IMR-90 (cell line): ENCODE measurements around the gene DAPK1. TPM values are rescaled to one million over a fixed set of nuclear protein-coding genes. Genes with fewer than 3 reads are reported as not detected.

Source experiments
- ATAC-seq: fragments of 200-7000 bp; cut with Tn5 transposase; 2 replicates; pipeline ENCODE4 v1.9.1; 2020; ENCODE audit warnings: low read depth, mild to moderate bottlenecking, moderate library complexity
- BruUV-seq: library from RNA; stranded (reverse); fragments of 400-500 nt; replicated peaks from 2 replicates; lab custom pipeline; 2021; lab: Mats Ljungman, UMichigan
- CTCF ChIA-PET: fragments of 300-600 bp; formaldehyde crosslinking; extraction: SDS; loops from one replicate; lab custom pipeline; 2021; ENCODE audit warnings: antibody characterized with exemption; lab: Yijun Ruan, JAX
- POLR2A ChIA-PET: fragments of 300-600 bp; sonication (Branson Sonifier 250); formaldehyde crosslinking; loops from one replicate; lab custom pipeline; 2022; ENCODE audit warnings: antibody characterized with exemption; ENCODE audit not compliant: unreplicated experiment; lab: Charles Lee
- DNase-seq: peaks from one replicate; pipeline ENCODE4 v3.0.0; 2013
- H2AFZ ChIP-seq: replicated peaks from 2 replicates; pipeline ENCODE3; 2013; ENCODE audit warnings: low read length, mild to moderate bottlenecking; ENCODE audit not compliant: poor library complexity
- H2AK5ac ChIP-seq: 2 replicates; pipeline ENCODE4 v1.6.1; 2013; ENCODE audit warnings: low read depth, low read length, inconsistent platforms
- H2AK9ac ChIP-seq: replicated peaks from 2 replicates; pipeline ENCODE3; 2013; ENCODE audit warnings: mild to moderate bottlenecking, low read depth, low read length, moderate library complexity; ENCODE audit not compliant: poor library complexity
- H2BK120ac ChIP-seq: 2 replicates; pipeline ENCODE4 v1.6.1; 2013; ENCODE audit warnings: low read depth, low read length, inconsistent platforms
- H2BK15ac ChIP-seq: 3 replicates; pipeline ENCODE4 v1.6.1; 2013; ENCODE audit warnings: low read depth, low read length, inconsistent platforms
- H2BK20ac ChIP-seq: 2 replicates; pipeline ENCODE4 v1.6.1; 2013; ENCODE audit warnings: low read depth, mild to moderate bottlenecking, inconsistent platforms, low read length, moderate library complexity
- H2BK5ac ChIP-seq: 2 replicates; pipeline ENCODE4 v1.6.1; 2013; ENCODE audit warnings: mild to moderate bottlenecking, low read depth, low read length, inconsistent platforms; ENCODE audit not compliant: poor library complexity, severe bottlenecking
- H3K14ac ChIP-seq: replicated peaks from 2 replicates; pipeline ENCODE4 v1.6.1; 2013; ENCODE audit warnings: low read depth, low read length, inconsistent platforms
- H3K18ac ChIP-seq: 2 replicates; pipeline ENCODE4 v1.6.1; 2013; ENCODE audit warnings: low read depth, low read length, control low read depth
- H3K23ac ChIP-seq: 2 replicates; pipeline ENCODE4 v1.6.1; 2013; ENCODE audit warnings: low read depth, low read length, inconsistent platforms
- H3K27ac ChIP-seq: 2 replicates; pipeline ENCODE4 v1.5.1; 2013; ENCODE audit warnings: mild to moderate bottlenecking, control low read depth, low read length; ENCODE audit not compliant: insufficient read depth
- H3K27me3 ChIP-seq: 2 replicates; pipeline ENCODE4 v1.6.1; 2013; ENCODE audit warnings: low read length; ENCODE audit not compliant: control insufficient read depth, insufficient read depth
- H3K36me3 ChIP-seq: 2 replicates; pipeline ENCODE4 v1.6.1; 2013; ENCODE audit warnings: low read length, mixed read lengths; ENCODE audit not compliant: control insufficient read depth, insufficient read depth
- H3K4ac ChIP-seq: 2 replicates; pipeline ENCODE4 v1.6.1; 2013; ENCODE audit warnings: low read depth, low read length, inconsistent platforms
- H3K4me1 ChIP-seq: 2 replicates; pipeline ENCODE4 v1.6.1; 2013; ENCODE audit warnings: low read length, mixed read lengths; ENCODE audit not compliant: control insufficient read depth, insufficient read depth
- H3K4me2 ChIP-seq: 2 replicates; pipeline ENCODE4 v1.6.1; 2013; ENCODE audit warnings: low read depth, mild to moderate bottlenecking, control low read depth, low read length, moderate library complexity
- H3K4me3 ChIP-seq: 2 replicates; pipeline ENCODE4 v1.5.1; 2013; ENCODE audit warnings: low read depth, mild to moderate bottlenecking, control low read depth, low read length, moderate library complexity; ENCODE audit not compliant: insufficient read depth
- H3K56ac ChIP-seq: 2 replicates; pipeline ENCODE4 v1.6.1; 2013; ENCODE audit warnings: low read length, inconsistent platforms; ENCODE audit not compliant: insufficient read depth; ENCODE audit errors: extremely low read depth
- H3K79me1 ChIP-seq, 2 experiments: 2 replicates each; pipeline ENCODE4 v1.6.1; 2013; ENCODE audit warnings: low read length in 2 of 2, inconsistent platforms in 1 of 2, low read depth in 1 of 2
- H3K9ac ChIP-seq: 2 replicates; pipeline ENCODE4 v1.6.1; 2013; ENCODE audit warnings: low read depth, low read length, control low read depth
- H3K9me1 ChIP-seq: 2 replicates; pipeline ENCODE4 v1.6.1; 2013; ENCODE audit warnings: low read length, inconsistent platforms; ENCODE audit not compliant: insufficient read depth
- H3K9me3 ChIP-seq: 2 replicates; pipeline ENCODE4 v1.6.1; 2013; ENCODE audit warnings: low read length; ENCODE audit not compliant: control insufficient read depth, insufficient read depth
- H4K20me1 ChIP-seq: 2 replicates; pipeline ENCODE4 v1.6.1; 2013; ENCODE audit warnings: low read length, inconsistent platforms; ENCODE audit not compliant: insufficient read depth
- H4K5ac ChIP-seq: 2 replicates; pipeline ENCODE4 v1.6.1; 2013; ENCODE audit warnings: mild to moderate bottlenecking, low read depth, low read length, control low read depth
- H4K8ac ChIP-seq, 2 experiments: 2 replicates each; pipeline ENCODE4 v1.6.1; 2013; ENCODE audit warnings: low read depth in 2 of 2, low read length in 2 of 2, control low read depth in 1 of 2, inconsistent platforms in 1 of 2
- H4K91ac ChIP-seq: 2 replicates; pipeline ENCODE4 v1.6.1; 2013; ENCODE audit warnings: low read depth, low read length, inconsistent platforms; ENCODE audit not compliant: insufficient read depth
- BHLHE40 ChIP-seq: fragments of 150-350 bp; IDR thresholded peaks from 2 replicates; pipeline ENCODE4 v1.6.1; 2016; ENCODE audit warnings: mild to moderate bottlenecking, low read depth, low read length
- CEBPB ChIP-seq: IDR thresholded peaks from 2 replicates; pipeline ENCODE4 v1.6.1; 2012; ENCODE audit warnings: low read depth, low read length, improper control_type of control experiment
- CHD1 ChIP-seq: IDR thresholded peaks from 2 replicates; pipeline ENCODE4 v1.6.1; 2012; ENCODE audit warnings: low read depth, low read length, improper control_type of control experiment
- MAFK ChIP-seq: IDR thresholded peaks from 2 replicates; pipeline ENCODE4 v1.6.1; 2012; ENCODE audit warnings: low read depth, low read length, improper control_type of control experiment
- MAZ ChIP-seq: IDR thresholded peaks from 2 replicates; pipeline ENCODE4 v1.6.1; 2012; ENCODE audit warnings: low read depth, mild to moderate bottlenecking, low read length, improper control_type of control experiment, moderate library complexity, borderline replicate concordance
- MXI1 ChIP-seq: IDR thresholded peaks from 2 replicates; pipeline ENCODE4 v1.6.1; 2012; ENCODE audit warnings: low read depth, mild to moderate bottlenecking, low read length, moderate library complexity, borderline replicate concordance
- NFE2L2 ChIP-seq: fragments of 150-350 bp; IDR thresholded peaks from 2 replicates; pipeline ENCODE4 v1.6.1; 2016; ENCODE audit warnings: low read depth, mild to moderate bottlenecking, low read length
- RAD21 ChIP-seq: IDR thresholded peaks from 2 replicates; pipeline ENCODE4 v1.6.1; 2012; ENCODE audit warnings: low read length, improper control_type of control experiment
- RCOR1 ChIP-seq: IDR thresholded peaks from 2 replicates; pipeline ENCODE4 v1.6.1; 2012; ENCODE audit warnings: mild to moderate bottlenecking, low read length, improper control_type of control experiment; ENCODE audit not compliant: insufficient replicate concordance
- RFX5 ChIP-seq: IDR thresholded peaks from 2 replicates; pipeline ENCODE4 v1.8.0; 2012; ENCODE audit warnings: low read depth, mild to moderate bottlenecking, low read length, moderate library complexity
- SMC3 ChIP-seq: fragments of 150-350 bp; IDR thresholded peaks from 2 replicates; pipeline ENCODE4 v1.6.1; 2016; ENCODE audit warnings: low read depth, mild to moderate bottlenecking, antibody characterized with exemption, low read length, moderate library complexity
- WGBS, 2 experiments: methylation state at CpG; one replicate each; pipeline versions ENCODE4 v1.1.5 to v1.1.7; 2013; ENCODE audit warnings: missing lambda C conversion rate in 2 of 2; ENCODE audit not compliant: insufficient read length in 1 of 2; ENCODE audit errors: extremely low coverage in 2 of 2; 5-methylcytosine and 5-hydroxymethylcytosine counted together
- dilution Hi-C: fragments of 300-500 bp; cut with HindIII; formaldehyde crosslinking; loops from one replicate; pipeline ENCODE4 v1.14.3; 2018; ENCODE audit warnings: low sequenced_read_pairs; ENCODE audit not compliant: unreplicated experiment
- in situ Hi-C: fragments of 300-500 bp; cut with MboI; formaldehyde crosslinking; loops from 3 replicates; pipeline ENCODE4 v1.14.3; 2019; ENCODE audit warnings: low sequenced_read_pairs, inconsistent platforms, mixed read lengths
- intact Hi-C: fragments of 100-400 bp; cut with micrococcal nuclease; formaldehyde crosslinking; loops from 2 replicates; pipeline ENCODE4 v1.10.0; 2022
- polyA plus RNA-seq, 3 experiments: library from polyadenylated mRNA; depleted of rRNA; stranded (reverse); fragments of >200 nt; gene quantifications; 2 replicates each; pipeline ENCODE4 v1.2.3, GENCODE V29; 2012; ENCODE audit warnings: low replicate concordance in 1 of 3
- total RNA-seq: library from RNA; depleted of rRNA; stranded (reverse); fragments of >200 nt; gene quantifications from 2 replicates; pipeline ENCODE4 v1.2.3, GENCODE V29; 2012
- TF ChIP-seq, protein P1 (sequence below): fragments of 150-350 bp; IDR thresholded peaks from 2 replicates; pipeline ENCODE4 v1.6.1; 2016; ENCODE audit warnings: low read depth, mild to moderate bottlenecking, low read length, moderate library complexity, borderline replicate concordance
- TF ChIP-seq, protein P2 (sequence below): fragments of 150-350 bp; IDR thresholded peaks from 2 replicates; pipeline ENCODE4 v1.6.1; 2017; ENCODE audit warnings: mild to moderate bottlenecking, antibody characterized with exemption, low read length, low read depth

Gene DAPK1
- total and polyA plus RNA-seq, 2 of the 4 experiments (the other 2 are of a cell fraction): under 0.01 to 0.03 TPM

DNA sequence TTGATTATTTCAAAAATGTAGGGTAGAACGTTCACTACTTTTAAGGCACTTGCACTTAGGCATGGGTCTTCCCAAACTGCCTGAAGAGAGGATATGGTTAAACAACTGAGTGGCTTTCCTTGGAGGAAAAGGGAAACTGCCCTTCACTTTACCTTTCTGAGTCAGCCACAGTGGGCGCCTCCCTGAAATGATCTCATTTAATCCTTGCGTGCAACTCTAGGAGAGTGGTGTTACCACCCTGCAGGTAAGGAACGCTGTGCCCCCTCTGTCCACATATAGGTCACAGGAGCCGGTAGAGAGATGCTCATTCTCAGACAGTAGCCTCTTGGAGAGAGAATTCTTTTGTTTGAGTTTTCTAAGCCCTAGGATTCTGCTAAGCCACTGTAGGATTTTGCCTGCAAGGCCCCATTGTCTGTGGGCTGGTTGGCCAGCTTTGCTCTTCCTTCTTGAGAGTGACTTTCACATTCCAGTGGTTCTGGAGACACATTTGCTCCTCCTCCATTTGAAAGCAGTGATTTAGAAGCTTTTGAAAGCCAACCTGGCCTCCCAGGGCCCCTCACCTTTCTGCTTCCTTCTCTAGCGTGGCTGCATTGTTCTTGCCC, 118.0 kb downstream of the DAPK1 start:
- H4K91ac ChIP-seq: no peak overlapping the region
- no peak overlapping the region for H2BK20ac ChIP-seq
- no CpG with 5 or more reads among the region's 6 CpGs for WGBS, 2 experiments
- no peak for ATAC-seq
- dilution Hi-C loops (no loop called here), intact Hi-C loops (no loop called here), in situ Hi-C loops (no loop called here)
- H3K9me1 ChIP-seq: no peaks in the 10 kb centered on the region
- H3K56ac ChIP-seq: no peak overlapping the region
- H2AK9ac ChIP-seq: no peak overlapping the region
- H3K36me3 ChIP-seq: no peaks in the 10 kb centered on the region
- no peak overlapping the region for H3K18ac ChIP-seq
- H2BK5ac ChIP-seq: no peak overlapping the region
- BruUV-seq: no TSS peak
- H3K9ac ChIP-seq: no peak overlapping the region
- H3K9me3 ChIP-seq: no peaks in the 10 kb centered on the region
- ChIA-PET CTCF (interaction anchor here (0.6 kb wide), 1 partner anchor 154 kb away, joined by 4 read pairs; no protein-coding TSS in a partner anchor), POLR2A (no interaction called here)
- H2AFZ ChIP-seq: no peak overlapping the region
- no peaks in the 10 kb centered on the region for H4K20me1 ChIP-seq
- no peak for TF ChIP-seq MXI1
- no peak for TF ChIP-seq CEBPB
- TF ChIP-seq RCOR1: no peak
- TF ChIP-seq, protein P1, sequence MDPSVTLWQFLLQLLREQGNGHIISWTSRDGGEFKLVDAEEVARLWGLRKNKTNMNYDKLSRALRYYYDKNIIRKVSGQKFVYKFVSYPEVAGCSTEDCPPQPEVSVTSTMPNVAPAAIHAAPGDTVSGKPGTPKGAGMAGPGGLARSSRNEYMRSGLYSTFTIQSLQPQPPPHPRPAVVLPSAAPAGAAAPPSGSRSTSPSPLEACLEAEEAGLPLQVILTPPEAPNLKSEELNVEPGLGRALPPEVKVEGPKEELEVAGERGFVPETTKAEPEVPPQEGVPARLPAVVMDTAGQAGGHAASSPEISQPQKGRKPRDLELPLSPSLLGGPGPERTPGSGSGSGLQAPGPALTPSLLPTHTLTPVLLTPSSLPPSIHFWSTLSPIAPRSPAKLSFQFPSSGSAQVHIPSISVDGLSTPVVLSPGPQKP: no peak
- TF ChIP-seq NFE2L2: no peak
- TF ChIP-seq, protein P2, sequence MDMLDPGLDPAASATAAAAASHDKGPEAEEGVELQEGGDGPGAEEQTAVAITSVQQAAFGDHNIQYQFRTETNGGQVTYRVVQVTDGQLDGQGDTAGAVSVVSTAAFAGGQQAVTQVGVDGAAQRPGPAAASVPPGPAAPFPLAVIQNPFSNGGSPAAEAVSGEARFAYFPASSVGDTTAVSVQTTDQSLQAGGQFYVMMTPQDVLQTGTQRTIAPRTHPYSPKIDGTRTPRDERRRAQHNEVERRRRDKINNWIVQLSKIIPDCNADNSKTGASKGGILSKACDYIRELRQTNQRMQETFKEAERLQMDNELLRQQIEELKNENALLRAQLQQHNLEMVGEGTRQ: no peak
- no peak for TF ChIP-seq CHD1
- no peak for TF ChIP-seq MAFK
- TF ChIP-seq MAZ: no peak
- no peak for TF ChIP-seq RFX5
- TF ChIP-seq SMC3: no peak
- no peak for TF ChIP-seq RAD21
- TF ChIP-seq BHLHE40: no peak
- no peak overlapping the region for H3K27ac ChIP-seq
- DNase-seq: no peak
- no peak overlapping the region for H3K4me3 ChIP-seq
- H4K8ac ChIP-seq: no peak overlapping the region
- H2AK5ac ChIP-seq: no peak overlapping the region
- H3K23ac ChIP-seq: no peak overlapping the region
- no peak overlapping the region for H2BK120ac ChIP-seq
- H4K5ac ChIP-seq: no peak overlapping the region
- no peak overlapping the region for H3K4me2 ChIP-seq
- H2BK15ac ChIP-seq: no peak overlapping the region
- peaks cover 5% of the 10 kb centered on the region; the same call in 1 of the 2 replicates for H3K27me3 ChIP-seq
- H3K4me1 ChIP-seq: no peaks in the 10 kb centered on the region
- H3K14ac ChIP-seq: no peak overlapping the region
- H3K79me1 ChIP-seq: no peaks in the 10 kb centered on the region
- no peak overlapping the region for H3K4ac ChIP-seq
